Astrocyte of the cerebellum (primary cell): Measurements from ENCODE around the gene HDAC8.
A peak's percentile ranks its signal among the peaks of the same experiment; 100 is the strongest.

ENCODE experiments used
- DNase-seq: peaks from one replicate; pipeline ENCODE4 v3.0.0-alpha.2; 2011; ENCODE audit warnings: low read depth
- H3K4me3 ChIP-seq: 2 replicates; pipeline ENCODE4 v1.5.1; 2011; ENCODE audit warnings: mild to moderate bottlenecking, low read depth, low read length, moderate library complexity
- in situ Hi-C: cut with HindIII; loops from 2 replicates; pipeline ENCODE4 v1.10.0; 2017; ENCODE audit warnings: low sequenced_read_pairs
- TF ChIP-seq, protein P1 (sequence below): IDR thresholded peaks from 2 replicates; pipeline ENCODE4 v1.5.1; 2012; ENCODE audit warnings: low read length, low read depth, moderate library complexity, mild to moderate bottlenecking; ENCODE audit errors: missing control alignments

The HDAC8 gene

DNA sequence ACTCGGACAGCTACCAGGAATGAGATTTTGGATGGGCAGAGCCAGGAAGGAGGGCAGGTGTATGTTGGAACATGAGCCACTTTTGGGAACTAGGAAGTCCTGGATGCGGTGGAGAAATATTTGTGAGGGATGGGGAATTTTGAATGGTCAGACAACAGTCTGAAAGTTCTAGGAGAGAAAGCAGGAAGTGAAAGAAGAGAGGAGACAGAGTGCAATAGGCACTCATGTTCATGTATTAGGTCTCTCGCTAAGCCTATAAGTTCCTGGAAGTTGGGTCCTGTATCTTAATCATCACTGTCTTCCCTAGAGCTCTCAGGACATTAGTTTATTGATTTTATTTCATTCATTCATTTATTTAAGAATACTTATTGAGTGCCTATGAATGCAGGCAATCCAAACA, 201.2 kb downstream of the HDAC8 start:
- TF ChIP-seq, protein P1, sequence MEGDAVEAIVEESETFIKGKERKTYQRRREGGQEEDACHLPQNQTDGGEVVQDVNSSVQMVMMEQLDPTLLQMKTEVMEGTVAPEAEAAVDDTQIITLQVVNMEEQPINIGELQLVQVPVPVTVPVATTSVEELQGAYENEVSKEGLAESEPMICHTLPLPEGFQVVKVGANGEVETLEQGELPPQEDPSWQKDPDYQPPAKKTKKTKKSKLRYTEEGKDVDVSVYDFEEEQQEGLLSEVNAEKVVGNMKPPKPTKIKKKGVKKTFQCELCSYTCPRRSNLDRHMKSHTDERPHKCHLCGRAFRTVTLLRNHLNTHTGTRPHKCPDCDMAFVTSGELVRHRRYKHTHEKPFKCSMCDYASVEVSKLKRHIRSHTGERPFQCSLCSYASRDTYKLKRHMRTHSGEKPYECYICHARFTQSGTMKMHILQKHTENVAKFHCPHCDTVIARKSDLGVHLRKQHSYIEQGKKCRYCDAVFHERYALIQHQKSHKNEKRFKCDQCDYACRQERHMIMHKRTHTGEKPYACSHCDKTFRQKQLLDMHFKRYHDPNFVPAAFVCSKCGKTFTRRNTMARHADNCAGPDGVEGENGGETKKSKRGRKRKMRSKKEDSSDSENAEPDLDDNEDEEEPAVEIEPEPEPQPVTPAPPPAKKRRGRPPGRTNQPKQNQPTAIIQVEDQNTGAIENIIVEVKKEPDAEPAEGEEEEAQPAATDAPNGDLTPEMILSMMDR, result no peak
- in situ Hi-C loops, result no loop called here
- H3K4me3 ChIP-seq, result no peak overlapping the region
- DNase-seq, result no peak

DNA sequence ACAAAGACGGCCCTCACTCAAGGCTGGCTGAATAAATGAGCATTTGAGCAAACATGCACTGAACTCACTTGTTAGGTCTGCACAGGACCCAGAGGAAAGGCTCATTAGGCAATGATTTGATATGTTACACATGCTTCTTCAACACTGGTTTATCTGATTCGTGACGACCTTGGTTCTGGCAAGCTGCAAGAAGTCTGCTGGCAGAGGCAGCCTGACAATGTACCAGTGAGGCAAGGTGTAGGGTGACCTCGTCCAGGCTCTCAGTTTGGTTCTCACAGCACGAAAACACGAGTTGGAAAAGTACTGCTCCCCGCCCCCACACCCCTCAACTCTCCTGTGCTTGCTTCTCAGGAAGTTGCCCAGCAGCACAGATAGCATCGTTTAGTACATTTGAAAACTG, 203.8 kb downstream of the HDAC8 start:
- TF ChIP-seq, protein P1, result no peak
- in situ Hi-C loops, result no loop called here
- H3K4me3 ChIP-seq, result no peak overlapping the region
- DNase-seq, result no peak

DNA sequence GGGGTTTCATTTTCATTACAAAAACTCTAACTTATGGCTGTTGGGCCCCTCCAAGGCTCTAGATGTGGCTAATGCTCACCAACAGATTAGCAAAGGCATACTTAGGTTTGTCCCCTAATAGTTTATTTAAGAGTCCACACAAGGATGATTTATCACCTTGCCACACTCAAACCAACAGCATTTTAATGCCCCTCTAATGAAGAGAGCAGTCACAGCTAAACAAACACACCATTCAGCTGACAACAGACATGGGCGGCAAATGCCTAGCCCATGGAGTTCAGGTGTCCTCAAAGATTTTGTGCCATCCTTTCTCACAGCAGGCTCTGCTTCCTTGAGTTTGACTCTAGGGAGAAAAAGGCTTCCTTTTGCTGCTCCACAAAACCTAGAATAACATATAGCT, 205.1 kb downstream of the HDAC8 start:
- in situ Hi-C loops, result no loop called here
- TF ChIP-seq, protein P1, result no peak
- no peak overlapping the region for H3K4me3 ChIP-seq
- DNase-seq, result no peak

DNA sequence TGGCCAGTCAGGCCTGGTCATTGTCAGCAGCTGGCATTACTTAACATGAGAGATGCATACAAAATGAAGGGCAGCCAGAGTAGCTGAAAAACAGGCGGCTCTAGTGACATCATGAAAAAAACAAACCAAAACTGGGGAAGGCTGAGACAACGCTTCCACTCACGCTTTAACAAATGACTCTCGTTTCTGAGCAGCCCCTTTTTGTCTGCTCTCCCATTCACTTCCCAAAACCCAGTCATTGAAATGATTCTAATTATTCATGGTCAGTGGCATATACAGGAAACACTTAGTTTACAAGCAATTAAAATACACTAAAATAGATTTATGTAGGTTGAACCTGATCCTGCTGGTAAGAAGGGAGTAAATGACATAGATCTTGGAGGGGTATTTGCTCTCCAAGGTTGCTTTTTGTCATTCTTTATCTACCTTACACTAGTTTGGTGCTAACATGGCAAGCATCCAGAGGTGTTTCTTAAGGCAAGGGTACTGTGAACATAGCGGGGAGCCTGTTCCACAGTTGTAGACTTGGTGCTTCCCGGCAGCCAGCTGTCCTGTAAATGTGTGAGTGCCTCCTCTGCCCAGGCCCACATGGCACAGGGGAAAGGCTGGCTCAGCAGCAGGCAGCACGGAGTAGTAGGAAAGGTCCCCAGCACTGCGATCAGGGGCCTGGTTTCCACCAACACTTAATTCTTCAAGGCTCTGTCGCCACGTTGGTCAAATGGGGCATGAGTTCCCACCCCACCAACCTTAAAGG, 205.8 kb downstream of the HDAC8 start:
- no peak overlapping the region for H3K4me3 ChIP-seq
- in situ Hi-C loops, result no loop called here
- TF ChIP-seq, protein P1, result no peak
- DNase-seq, result no peak

DNA sequence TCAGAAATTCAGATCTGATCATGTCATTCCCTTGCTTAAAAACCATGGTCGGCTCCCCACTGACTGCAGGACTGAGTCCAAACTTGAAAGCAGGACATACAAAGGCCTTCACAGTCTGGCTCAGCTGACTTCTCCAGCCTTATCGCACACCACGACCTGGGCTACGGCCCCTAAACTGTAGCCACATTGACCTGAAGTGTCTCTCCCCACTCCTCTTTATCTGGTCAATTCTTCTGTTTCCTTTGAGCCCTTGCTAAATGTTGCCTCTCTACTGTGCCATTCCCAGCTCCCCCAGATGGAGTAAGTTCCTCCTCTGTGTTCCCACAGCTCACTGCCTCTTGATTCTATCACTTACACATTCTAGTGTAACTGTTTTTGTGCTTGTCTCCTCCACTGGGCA, 206.5 kb downstream of the HDAC8 start:
- DNase-seq, result peak; percentile 23
- no peak overlapping the region for H3K4me3 ChIP-seq
- in situ Hi-C loops, result no loop called here
- TF ChIP-seq, protein P1, result no peak

GRCh38 chrX:72365126-72365525, 207.5 kb downstream of the HDAC8 start:
- TF ChIP-seq, protein P1, result no peak
- in situ Hi-C loops, result no loop called here
- no peak for DNase-seq
- no peak overlapping the region for H3K4me3 ChIP-seq
